HCEC 1CT (cell line): ENCODE measurements around the gene ARR3.
"Not testable (repeated sequence)": the region's sequence is repeated elsewhere in the genome, so short reads cannot be mapped to it uniquely, and the experiment has no call there.

Source experiments
- DNase-seq: peaks from one replicate; pipeline ENCODE4 v3.0.0-alpha.2; 2017

The ARR3 gene

GRCh38 chrX:70268034-70268433 is at the start of gene ARR3:
ARR3 (plus strand) TSS chrX:70268334; CDS start chrX:70269386, 1,052 bp downstream.
- no peak for DNase-seq

GRCh38 chrX:70219938-70220764 is 48.0 kb upstream of the ARR3 start:
- no peak for DNase-seq

- DNase-seq, result no peak
Measured at GRCh38 chrX:70226048-70226447, 42.1 kb upstream of the ARR3 start.

GRCh38 chrX:70226687-70227086 is 41.4 kb upstream of the ARR3 start:
- no peak for DNase-seq

- no peak for DNase-seq
Measured at GRCh38 chrX:70231666-70232065, 36.5 kb upstream of the ARR3 start.

GRCh38 chrX:70234355-70234754 is 33.8 kb upstream of the ARR3 start, which contains the start of gene AWAT1:
AWAT1 (plus strand) TSS chrX:70234655; CDS start chrX:70234696, 41 bp downstream.
- no peak for DNase-seq

GRCh38 chrX:70240751-70241150 is 27.4 kb upstream of the ARR3 start:
- no peak for DNase-seq

- no peak for DNase-seq
Measured at GRCh38 chrX:70241501-70241900, 26.6 kb upstream of the ARR3 start.

- DNase-seq, result not testable (repeated sequence)
Measured at GRCh38 chrX:70243601-70244000, 24.5 kb upstream of the ARR3 start.

GRCh38 chrX:70244881-70245280 is 23.3 kb upstream of the ARR3 start:
- DNase-seq, result no peak

- no peak for DNase-seq
Measured at GRCh38 chrX:70247252-70247651, 20.9 kb upstream of the ARR3 start.

GRCh38 chrX:70252491-70252890 is 15.6 kb upstream of the ARR3 start:
- no peak for DNase-seq

GRCh38 chrX:70253377-70254062 is 14.6 kb upstream of the ARR3 start:
- DNase-seq, result peak; percentile 6

GRCh38 chrX:70254063-70254400 is 14.1 kb upstream of the ARR3 start:
- DNase-seq, result no peak

- no peak for DNase-seq
Measured at GRCh38 chrX:70254909-70255308, 13.2 kb upstream of the ARR3 start.

GRCh38 chrX:70255452-70255851 is 12.7 kb upstream of the ARR3 start:
- DNase-seq, result no peak

- DNase-seq, result no peak
Measured at GRCh38 chrX:70257423-70258288, 10.5 kb upstream of the ARR3 start.

GRCh38 chrX:70260104-70260503 is 8.0 kb upstream of the ARR3 start, which contains the start of gene P2RY4:
P2RY4 (minus strand) TSS chrX:70260204; CDS start chrX:70259624, 580 bp downstream.
- no peak for DNase-seq

GRCh38 chrX:70262952-70263567 is 5.1 kb upstream of the ARR3 start:
- DNase-seq, result peak; percentile 8

- DNase-seq, result no peak
Measured at GRCh38 chrX:70264784-70265183, 3.4 kb upstream of the ARR3 start.

- DNase-seq, result not testable (repeated sequence)
Measured at GRCh38 chrX:70274029-70274428, 5.9 kb downstream of the ARR3 start.

GRCh38 chrX:70279081-70279480 is 10.9 kb downstream of the ARR3 start:
- no peak for DNase-seq

GRCh38 chrX:70280573-70280972 is 12.4 kb downstream of the ARR3 start:
- DNase-seq, result no peak
